Measurements from ENCODE around the gene DECR2. TPM values are rescaled to one million over a fixed set of nuclear protein-coding genes. Genes with fewer than 3 reads are reported as not detected.
A peak's percentile ranks its signal among the peaks of the same experiment; 100 is the strongest.
"Not testable (repeated sequence)": the region's sequence is repeated elsewhere in the genome, so short reads cannot be mapped to it uniquely, and the experiment has no call there.

The DECR2 gene
- total RNA-seq, 4 donors from 2014 or later, result 3.1 to 13.5 (median 9.5) TPM

DNA sequence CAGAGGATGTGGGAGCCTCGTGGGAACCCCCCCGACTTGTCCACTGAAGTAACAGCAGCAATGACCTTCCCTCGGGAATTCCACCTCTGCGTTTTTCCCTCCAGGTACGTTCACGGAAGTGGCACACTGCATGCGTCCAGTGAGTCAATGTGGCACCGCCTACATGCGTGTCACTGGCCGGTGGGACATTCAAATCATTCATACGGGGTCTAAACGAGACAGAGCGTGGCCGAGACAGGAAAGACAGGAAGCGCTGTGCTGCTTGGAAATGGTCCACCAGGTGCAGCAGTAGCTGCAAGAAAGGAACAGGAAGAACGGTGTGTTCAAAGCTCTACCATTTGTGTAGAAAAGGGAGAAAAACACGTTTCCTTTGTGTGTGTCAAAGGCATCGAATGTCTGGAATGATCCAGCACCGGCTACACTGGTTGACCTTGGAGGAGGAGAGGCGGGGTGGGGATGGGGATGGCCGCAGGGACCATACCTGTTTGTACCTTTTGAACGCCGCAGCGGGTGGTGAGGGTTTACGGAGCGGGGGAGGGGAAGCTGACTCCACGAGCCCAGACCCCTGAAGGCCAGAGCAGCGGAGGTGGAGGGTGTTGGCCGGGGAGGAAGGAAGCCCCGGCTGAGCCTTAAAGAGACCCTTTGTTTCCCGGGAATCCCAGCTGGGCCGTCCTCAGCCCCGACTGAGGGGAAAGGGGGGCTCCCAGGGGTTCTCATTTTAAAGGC, 18.2 kb upstream of the DECR2 start:
- Histone ChIP-seq H3K27ac (peak overlapping the region; percentile 31 to 86 (median 46)), H3K27me3 (no peaks in the 10 kb centered on the region), H3K4me1 (peaks cover 28 to 33% of the 10 kb centered on the region in 2 donors), H3K4me3 (replicated peaks in 1 of 3) (peak overlapping the region in 2 of 3 donors; percentile 84 to 98), H3K36me3 (no peaks in the 10 kb centered on the region), H3K9me3 (no peaks in the 10 kb centered on the region)
- WGBS, 2 donors, result 20 to 27% methylated on average over 33 of the region's 33 CpGs
- intact Hi-C loops (cut with DNase I), result loop anchor here (10.0 kb wide), 1 partner anchor 101 kb away; no protein-coding TSS in a partner anchor
- peak; percentile 88 to 91 for DNase-seq
- TF ChIP-seq, protein P1, sequence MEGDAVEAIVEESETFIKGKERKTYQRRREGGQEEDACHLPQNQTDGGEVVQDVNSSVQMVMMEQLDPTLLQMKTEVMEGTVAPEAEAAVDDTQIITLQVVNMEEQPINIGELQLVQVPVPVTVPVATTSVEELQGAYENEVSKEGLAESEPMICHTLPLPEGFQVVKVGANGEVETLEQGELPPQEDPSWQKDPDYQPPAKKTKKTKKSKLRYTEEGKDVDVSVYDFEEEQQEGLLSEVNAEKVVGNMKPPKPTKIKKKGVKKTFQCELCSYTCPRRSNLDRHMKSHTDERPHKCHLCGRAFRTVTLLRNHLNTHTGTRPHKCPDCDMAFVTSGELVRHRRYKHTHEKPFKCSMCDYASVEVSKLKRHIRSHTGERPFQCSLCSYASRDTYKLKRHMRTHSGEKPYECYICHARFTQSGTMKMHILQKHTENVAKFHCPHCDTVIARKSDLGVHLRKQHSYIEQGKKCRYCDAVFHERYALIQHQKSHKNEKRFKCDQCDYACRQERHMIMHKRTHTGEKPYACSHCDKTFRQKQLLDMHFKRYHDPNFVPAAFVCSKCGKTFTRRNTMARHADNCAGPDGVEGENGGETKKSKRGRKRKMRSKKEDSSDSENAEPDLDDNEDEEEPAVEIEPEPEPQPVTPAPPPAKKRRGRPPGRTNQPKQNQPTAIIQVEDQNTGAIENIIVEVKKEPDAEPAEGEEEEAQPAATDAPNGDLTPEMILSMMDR (IDR thresholded peaks at IDR 0.05), result no peak
- TF ChIP-seq POLR2A (IDR thresholded peaks at IDR 0.05), result peak in 1 of 2 donors; percentile 61

GRCh38 chr16:386641-387156, 15.0 kb upstream of the DECR2 start:
- TF ChIP-seq, protein P1 (IDR thresholded peaks at IDR 0.05), result no peak
- TF ChIP-seq POLR2A (IDR thresholded peaks at IDR 0.05), result no peak
- no peaks in the 10 kb centered on the region for H3K27me3 ChIP-seq
- intact Hi-C loops (cut with DNase I), result loop anchor here (10.0 kb wide), 1 partner anchor 98 kb away; no protein-coding TSS in a partner anchor
- no peak overlapping the region for H3K4me3 ChIP-seq (replicated peaks in 1 of 3)
- 57 to 59% methylated on average over 19 of the region's 19 CpGs for WGBS, 2 donors
- H3K36me3 ChIP-seq, result no peaks in the 10 kb centered on the region
- H3K27ac ChIP-seq, result peak overlapping the region in 1 of 3 donors; percentile 35
- peaks cover 11 to 12% of the 10 kb centered on the region in 2 donors for H3K4me1 ChIP-seq
- DNase-seq, result no peak
- no peaks in the 10 kb centered on the region for H3K9me3 ChIP-seq

- DNase-seq; H3K4me3 ChIP-seq (replicated peaks in 1 of 3); H3K9me3 ChIP-seq; H3K27me3 ChIP-seq; H3K27ac ChIP-seq; H3K36me3 ChIP-seq: not testable (repeated sequence)
- intact Hi-C loops (cut with DNase I), result loop anchor here (10.0 kb wide), 1 partner anchor 97 kb away; no protein-coding TSS in a partner anchor
- peaks cover 8 to 12% of the 10 kb centered on the region in 2 donors for H3K4me1 ChIP-seq
- 56 to 59% methylated on average over 16 to 20 of the region's 20 CpGs for WGBS, 2 donors
Observed at GRCh38 chr16:387761-388666, 13.7 kb upstream of the DECR2 start.

GRCh38 chr16:389352-389751, 12.3 kb upstream of the DECR2 start:
- H3K27ac ChIP-seq, result no peak overlapping the region
- WGBS, 2 donors, result 85 to 91% methylated on average over 8 to 10 of the region's 10 CpGs

GRCh38 chr16:391885-392335, 9.8 kb upstream of the DECR2 start:
- H3K9me3 ChIP-seq, result no peaks in the 10 kb centered on the region
- no peak overlapping the region for H3K27ac ChIP-seq
- H3K4me1 ChIP-seq, result peaks cover 0 to 3% of the 10 kb centered on the region in 2 donors
- 71 to 82% methylated on average over 6 to 7 of the region's 7 CpGs for WGBS, 2 donors
- TF ChIP-seq, protein P1 (IDR thresholded peaks at IDR 0.05), result peak in 5 of 6 experiments; percentile 38 to 80 (median 63)
- no peak for TF ChIP-seq POLR2A (IDR thresholded peaks at IDR 0.05)
- H3K36me3 ChIP-seq, result no peaks in the 10 kb centered on the region
- intact Hi-C loops (cut with DNase I), result no loop called here
- H3K27me3 ChIP-seq, result no peaks in the 10 kb centered on the region
- DNase-seq, result peak; percentile 58 to 63
- H3K4me3 ChIP-seq (replicated peaks in 1 of 3), result no peak overlapping the region

More at GRCh38 chr16:389352-389751, 12.3 kb upstream of the DECR2 start:
- intact Hi-C loops (cut with DNase I), result loop anchor here (10.0 kb wide), 1 partner anchor 95 kb away; no protein-coding TSS in a partner anchor
- Histone ChIP-seq H3K27me3 (no peaks in the 10 kb centered on the region), H3K36me3 (no peaks in the 10 kb centered on the region), H3K4me3 (replicated peaks in 1 of 3) (no peak overlapping the region), H3K4me1 (no peaks in the 10 kb centered on the region), H3K9me3 (no peaks in the 10 kb centered on the region)
- TF ChIP-seq POLR2A (IDR thresholded peaks at IDR 0.05), result no peak
- TF ChIP-seq, protein P1 (IDR thresholded peaks at IDR 0.05), result no peak
- DNase-seq, result no peak

All from thyroid gland (tissue), 4 donors.